NCI-H460 (cell line): ENCODE measurements around the gene PRDM15. TPM values are rescaled to one million over a fixed set of nuclear protein-coding genes. Genes with fewer than 3 reads are reported as not detected.

ENCODE experiments used
- DNase-seq: peaks from one replicate; pipeline ENCODE4 v3.0.0-alpha.2; 2016; ENCODE audit warnings: low read depth; ENCODE audit errors: extremely low read depth
- total RNA-seq: library from RNA; depleted of rRNA; stranded (reverse); fragments of >200 nt; shearing (Covaris generic); gene quantifications from 2 replicates; pipeline ENCODE4 v1.2.3, GENCODE V29; 2014

Gene PRDM15
- total RNA-seq, 1 experiment from 2014 or later, result 4.3 TPM

DNA sequence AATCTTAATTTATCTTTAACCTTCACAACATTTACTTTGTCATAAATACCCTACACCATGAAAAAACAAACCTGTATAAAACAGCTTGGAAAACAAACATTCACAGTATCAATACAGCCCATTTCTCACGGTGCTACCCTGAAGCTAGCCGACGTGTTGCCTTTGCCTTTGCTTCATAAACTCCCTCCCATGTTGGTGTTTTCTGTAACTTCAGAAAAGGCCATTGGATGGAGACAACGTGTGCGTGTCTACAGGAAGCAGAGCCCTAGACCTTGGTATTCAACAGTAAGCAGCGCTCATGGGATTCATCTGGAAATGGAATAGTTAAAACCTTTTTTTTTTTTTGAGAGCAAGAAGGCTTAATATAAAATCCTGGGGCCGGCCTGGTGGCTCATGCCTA lies 7.2 kb upstream of the PRDM15 start:
- no peak for DNase-seq

DNA sequence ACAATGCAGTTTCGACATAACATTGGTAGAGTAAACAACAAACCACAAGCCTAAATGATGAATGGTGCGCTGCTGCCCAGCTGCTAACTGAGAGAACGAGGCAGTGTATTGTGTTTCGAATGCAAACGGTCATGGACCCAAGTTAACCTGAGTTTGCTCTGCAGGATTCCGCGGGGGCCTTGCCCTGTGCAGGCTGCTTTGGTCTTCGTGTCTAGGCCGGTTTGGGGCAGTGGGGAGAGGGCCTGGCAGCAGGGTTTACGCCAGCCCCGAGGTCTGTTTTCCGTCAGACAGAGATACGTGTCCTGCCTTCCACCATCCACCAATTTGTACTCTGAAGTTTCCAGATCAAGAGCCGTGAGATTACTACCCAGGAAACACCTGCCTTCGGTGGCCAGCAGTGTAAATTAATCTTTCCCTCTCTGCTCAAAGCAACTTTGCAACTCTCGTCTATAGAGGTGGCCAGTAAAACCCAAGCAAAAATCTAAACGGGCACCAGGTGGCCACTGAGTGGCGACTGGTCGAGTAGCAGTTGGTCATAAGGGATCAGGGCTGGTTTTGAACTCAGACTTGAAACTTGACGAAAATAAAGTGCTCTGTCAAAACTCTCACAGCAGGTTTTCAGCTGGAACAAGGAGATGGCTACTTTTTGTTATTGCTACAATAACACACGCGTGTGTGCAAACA lies 6.3 kb upstream of the PRDM15 start:
- DNase-seq, result no peak

DNA sequence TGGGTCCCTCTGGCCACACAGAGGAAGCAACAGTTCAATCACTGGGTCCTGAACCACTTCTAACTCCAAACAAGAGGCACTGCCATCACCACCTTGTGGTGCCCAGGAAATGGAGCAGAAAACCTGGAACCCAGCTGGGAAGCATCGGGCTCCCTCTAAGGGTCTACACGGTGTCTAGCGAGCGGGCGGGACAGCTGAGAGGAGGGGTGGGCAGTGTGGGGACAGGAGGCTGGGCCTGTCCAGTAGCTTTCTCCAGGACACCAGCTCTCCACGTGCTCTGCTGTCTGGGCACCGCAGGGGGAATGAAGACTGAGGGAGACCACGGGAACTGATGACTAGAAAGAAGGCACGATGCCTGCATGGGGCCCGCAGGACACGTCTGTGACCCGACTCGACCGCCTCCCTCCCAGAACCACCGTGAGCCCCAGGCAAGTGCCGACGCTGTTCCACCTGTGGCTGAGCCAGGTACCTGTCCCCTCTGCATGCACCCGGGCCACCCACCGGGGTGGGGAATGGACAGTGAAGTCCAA lies 5.4 kb upstream of the PRDM15 start:
- no peak for DNase-seq

DNA sequence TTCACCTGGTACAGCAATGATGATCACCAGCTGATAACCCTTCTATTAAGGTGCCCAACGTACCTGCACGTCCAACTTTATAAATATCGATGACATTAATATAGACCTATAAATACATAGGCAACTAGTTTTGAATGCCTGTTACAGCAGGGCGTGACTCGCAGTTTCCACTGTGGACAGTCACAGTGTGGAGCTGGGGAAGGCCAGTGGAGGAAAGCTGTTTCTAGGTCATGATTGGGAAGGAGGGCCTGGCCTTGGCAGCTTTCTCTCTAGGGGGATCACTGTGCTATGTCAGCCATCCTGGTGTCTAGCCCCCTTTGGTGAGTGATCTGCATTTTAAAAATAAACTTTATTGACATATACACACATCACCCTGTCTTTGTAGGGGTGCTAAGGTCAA lies 4.4 kb upstream of the PRDM15 start:
- DNase-seq, result no peak

DNA sequence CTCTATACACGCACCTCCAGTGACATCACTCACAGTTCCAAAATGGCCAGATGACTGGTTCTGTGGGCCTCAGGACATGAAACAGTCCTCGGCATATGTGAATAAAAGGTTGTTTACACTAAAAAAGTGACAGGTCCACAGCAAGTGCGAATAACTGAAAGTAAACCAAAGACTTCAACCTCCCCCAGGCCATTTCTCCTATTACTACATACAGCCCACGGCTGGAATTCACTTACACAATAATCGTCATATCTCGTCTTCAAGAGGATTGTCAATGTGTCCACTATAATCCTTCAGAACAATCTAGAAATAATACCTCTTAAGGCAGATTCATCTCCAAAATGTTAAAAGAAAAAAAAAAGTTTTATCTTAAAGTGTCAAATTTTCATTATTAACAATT lies 1.9 kb upstream of the PRDM15 start:
- DNase-seq, result no peak

DNA sequence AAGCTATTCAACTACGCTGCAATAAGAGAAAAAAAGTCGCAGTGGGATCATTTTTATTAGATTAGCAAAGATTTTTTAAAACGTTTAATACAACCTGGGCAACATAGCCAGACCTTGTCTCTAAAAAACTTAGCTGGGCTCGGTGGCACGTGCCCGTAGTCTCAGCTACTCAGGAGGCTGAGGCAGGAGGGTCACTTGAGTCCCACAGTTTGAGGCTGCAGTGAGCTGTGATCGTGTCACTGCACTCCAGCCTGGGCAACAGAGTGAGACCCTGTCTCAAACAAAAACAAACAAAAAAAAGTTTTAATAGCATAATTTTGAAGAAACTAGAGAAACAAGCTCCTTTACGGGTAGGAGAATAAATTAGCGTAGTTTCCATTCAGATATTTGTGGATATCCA lies 1.0 kb upstream of the PRDM15 start:
- DNase-seq, result no peak

DNA sequence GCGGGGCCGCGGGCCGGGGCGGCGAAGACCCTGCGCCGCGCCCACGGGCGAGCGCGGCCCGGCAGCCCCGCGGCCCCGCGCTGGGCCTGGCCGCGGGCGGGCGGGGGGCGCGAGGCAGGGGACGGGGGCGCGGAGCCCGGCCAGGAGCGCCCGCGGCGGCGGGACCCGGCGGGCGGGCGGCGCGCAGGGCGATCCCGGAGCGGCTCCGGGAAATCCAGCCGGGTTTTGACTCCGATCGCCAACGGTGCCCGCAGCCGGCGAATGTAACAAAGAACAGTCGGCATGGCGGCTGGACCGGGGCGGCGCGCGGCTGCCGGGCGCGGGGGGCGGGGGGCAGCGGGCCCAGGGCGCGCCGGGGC lies 334 bp downstream of the PRDM15 start:
- DNase-seq, result peak; percentile 60

DNA sequence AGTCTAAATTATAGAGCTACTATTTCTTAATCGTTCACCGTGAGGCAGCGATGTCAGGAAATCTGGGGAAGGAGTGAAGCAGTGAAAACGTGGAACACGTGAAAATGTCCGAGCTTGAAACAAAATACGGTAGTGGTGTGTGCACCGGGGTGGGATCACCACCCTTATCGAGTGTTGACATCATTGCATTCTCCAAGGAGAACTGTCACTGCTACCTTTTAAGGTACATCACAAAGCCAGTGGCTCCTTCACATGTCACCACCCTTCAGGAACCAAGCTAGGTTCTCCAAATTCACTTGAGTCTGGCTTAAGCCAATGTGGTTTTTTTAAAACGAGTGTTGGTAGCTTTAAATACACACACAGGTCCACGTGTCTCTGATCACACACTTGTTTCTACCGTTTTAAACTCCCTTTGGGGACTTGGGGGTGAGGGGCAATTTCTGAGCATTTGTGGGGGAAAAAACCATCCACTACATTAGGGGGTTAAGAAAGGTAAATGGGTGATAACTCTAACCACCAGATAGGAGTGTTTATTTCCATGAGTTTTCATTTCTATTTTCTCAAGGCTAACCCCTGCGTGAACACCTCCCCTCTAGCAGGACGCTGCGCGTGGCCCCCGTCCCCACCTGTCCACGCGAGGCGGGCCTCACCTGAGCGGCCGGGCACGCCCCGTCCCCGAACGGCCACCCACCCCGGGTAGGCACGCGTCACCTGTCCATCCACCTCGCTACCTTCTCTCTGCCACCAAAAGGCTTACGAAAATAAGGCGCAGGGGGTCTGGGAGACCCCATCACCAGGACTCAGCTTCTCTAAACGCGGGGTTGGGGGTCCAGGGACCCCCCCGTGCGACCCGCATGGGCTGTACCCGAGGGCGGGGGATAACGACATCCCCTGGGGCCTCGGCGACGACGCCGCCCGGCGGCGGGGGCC lies 978 bp downstream of the PRDM15 start:
- DNase-seq, result no peak

DNA sequence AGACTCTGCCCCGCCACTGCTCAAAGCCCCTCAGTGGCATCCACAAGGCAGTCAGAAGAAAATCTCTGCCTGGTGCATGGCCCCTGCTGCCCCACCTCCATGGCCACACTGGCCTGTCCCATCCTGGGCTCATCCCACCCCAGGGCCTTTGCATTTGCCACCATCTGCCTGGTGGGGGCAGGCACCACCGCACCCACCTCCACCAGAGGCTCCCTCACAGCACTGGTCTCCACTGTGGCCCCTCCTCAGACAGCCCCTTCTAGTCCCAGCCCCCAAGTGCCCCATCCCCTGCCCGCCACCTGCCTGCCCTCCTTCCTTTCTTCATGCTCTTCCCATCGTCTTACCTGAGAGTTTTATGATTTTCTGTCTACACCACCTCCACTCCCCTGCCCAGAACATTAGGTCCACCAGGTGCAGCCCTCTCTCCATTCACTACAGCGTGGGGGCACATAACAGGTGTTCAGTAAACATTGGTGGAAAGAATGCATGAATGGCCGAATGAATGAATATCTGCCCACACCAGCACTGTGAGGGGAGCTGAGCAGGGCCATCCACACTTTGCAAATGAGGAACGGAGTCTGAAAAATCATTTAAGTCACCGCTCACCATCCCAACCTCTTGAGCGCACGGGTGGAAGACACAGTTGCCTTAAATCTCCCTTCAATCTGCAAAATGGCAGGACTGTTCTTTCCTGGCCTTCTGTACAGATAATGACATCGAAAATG lies 2.1 kb downstream of the PRDM15 start:
- no peak for DNase-seq

DNA sequence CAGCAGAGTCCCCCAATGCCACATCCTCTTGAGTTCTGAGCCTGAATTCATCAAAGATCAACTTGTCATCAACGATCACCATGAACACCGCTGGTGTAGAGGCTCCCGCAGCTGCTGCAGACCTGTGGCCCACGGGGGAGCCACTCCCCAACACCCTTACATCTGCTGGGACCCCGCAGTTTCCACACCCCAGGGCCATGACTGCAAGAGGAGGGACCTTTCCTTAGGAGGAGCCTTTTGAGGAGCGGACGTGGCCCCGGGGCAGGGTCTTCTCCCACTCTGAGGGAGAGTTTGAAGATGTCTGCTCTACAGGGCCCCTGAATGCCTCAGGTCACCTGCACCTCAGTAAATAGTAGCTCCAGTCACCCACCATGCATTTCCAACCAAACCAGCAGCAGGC lies 2.7 kb downstream of the PRDM15 start:
- DNase-seq, result no peak

DNA sequence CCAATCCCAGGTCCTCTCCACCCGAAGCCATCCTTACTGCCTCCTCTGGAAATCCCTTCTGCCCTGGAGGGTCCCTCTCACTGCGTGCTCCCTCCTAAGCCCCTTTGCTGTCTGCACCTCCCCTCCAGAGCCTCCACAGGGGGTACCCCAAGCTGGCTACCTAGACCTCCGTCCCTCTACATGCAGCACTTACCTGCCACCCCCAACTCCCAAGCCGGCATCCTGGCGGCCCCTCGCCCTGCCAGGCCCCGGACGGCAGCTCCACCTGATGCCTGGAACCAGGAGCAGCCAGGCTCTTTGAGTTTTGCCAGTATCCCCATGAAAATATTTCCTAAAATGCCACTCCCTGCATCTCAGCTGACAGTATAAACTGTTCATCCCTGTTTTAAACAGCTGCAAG lies 4.1 kb downstream of the PRDM15 start:
- no peak for DNase-seq

DNA sequence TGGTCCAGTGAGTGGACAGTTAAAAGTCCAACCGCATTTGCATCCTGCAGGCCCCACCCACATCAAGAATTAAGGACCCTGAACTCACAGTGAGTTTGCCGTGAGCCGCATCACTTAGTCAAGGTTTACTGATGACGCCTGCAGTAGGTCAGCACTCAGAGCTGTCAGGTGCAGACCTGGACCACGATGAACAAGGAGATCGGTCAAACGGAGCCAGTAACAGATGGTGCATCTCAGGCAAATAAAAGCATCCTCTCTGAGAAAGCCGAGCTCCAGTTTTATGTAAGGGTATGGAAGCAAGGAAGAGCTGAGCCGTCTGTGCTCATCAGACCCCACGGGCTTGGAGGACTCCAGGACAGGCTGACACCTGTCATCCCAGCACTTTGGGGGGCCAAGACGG lies 4.5 kb downstream of the PRDM15 start:
- DNase-seq, result no peak

DNA sequence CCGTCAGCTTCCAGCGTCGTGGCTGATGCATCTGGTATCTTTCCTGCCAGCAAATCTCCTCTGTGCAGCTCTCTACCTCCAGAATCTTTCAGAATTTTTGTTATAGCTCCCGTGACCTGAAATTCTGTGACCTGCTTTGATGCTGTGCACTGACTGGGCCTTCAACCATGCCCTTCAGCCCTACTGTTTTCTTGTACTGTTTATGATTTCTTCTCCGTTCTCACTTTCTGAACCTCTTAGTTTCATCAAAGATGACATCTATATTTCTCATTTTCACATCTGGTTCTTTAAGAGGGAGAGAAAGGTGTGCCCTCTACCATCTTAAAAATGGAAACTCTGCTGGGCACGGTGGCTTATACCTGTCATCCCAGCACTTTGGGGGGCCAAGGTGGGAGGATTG lies 5.7 kb downstream of the PRDM15 start:
- no peak for DNase-seq

DNA sequence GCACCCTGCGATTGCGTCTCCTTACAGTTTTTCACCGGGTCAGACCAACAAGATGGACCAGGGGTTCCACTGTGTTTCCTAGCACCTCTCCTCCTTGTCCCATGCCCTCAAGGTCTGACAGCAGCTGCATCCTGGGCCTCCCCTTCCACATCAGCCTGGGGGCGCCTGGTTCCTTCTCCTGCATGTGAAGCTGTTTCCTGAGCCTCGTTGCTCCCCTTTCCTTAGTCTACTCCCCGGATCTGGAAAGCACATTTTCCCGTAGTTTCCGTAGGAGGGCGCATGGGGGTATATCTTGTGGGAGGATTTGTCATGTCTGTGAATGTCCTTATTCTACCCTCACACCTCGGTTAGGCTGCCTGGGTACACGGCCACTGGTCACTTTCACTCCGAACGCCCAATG lies 6.1 kb downstream of the PRDM15 start:
- DNase-seq, result no peak

DNA sequence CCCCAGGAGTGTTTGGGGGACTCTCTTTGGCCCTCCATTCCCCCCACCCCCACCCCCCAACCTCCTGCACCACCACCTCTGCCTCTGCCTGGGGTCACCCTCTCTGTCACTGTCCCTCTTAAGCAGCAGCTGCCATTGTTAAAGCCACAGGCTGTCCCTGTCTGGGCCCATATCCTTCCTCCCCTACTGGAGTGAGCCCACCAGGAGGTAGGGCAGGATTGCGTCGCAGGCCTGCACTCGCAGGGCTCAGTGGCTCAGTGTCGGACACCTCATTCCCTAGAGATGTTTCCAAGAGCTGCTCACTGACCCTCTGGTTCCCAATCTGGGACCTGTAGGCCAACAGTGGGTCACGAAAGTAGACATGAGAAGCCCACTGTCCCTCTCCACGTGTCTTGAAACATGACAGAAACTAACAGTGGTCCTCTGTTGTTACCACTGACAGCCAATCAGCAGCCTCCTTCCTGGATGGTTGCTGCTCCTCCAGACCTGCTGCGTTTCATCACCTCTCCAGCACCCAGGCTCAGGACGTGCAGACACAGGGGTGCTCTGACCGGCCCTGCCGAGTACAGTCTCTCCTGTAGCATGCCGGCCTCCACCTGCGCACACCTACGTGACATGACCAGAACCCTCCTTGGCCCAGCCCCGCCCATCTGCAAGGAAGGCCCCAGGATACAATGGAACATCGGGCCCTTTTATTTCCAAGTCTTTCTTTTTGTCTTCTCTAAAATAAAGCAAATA lies 7.7 kb downstream of the PRDM15 start:
- DNase-seq, result no peak

DNA sequence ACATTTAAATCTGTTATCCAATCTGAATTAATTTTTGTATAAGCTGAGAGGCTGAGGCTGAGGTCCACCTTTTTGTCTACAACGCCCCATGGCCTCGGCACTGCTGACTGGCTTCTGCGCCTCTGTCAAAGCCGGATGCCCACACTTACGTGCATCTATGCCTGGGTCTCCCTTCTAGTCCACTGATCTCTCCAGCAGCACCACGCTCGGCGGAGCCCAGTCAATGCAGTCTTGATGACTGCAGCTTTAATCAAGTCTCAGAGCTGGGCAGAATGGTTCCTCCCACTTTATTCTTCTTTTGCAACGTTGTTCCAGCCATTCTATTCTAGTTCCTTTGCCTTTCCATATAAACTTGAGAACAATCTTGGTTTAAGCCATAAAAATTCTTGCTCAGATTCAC lies 9.4 kb downstream of the PRDM15 start:
- DNase-seq, result no peak

DNA sequence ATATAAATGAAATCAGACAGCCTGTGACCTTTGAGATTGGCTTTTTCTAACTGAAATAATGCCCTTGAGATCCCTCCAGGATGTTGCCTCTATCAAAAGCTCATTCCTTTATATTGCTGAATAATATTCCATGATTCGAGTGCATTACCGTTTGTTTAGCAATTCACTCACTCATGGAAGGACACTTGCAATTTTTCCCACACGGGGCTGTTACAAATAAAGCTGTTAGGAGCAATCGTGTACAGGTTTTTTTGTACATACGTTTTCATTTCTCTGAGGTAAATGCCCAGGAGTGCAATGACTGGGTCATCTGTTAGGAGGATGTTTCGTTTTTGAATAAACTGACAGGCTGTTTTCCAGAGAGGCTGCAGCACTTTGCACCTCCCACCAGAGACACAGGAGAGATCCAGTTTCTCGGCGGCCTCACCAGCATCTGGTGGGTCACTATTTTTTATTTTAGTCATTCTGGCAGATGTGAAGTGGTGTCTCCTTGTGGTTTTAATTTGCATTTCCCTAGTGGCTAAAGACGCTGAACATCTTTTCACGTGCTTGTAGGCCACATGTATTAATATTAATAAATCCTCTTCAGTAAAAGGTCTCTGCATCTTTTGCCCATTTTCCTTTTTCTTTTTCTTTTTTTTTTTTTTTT lies 11.0 kb downstream of the PRDM15 start:
- no peak for DNase-seq

DNA sequence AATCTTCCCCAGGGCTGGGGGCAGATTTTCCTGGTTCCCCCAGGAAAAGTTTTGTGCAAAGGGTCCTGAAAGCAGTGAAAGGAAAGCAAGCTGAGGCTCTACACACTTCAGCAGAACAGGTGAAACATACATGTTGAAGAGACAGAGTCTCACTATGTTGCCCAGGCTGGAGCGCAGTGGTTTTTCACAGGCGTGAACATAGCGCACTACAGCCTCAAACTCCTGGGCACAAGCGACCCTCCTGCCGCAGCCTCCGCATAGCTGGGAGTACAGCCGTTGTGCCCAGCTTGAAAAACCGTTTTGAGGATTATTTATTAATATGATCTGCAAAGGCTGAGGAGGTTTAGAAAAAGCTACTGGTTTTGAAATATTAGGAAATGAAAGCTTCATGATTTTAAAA lies 11.8 kb downstream of the PRDM15 start:
- DNase-seq, result no peak

DNA sequence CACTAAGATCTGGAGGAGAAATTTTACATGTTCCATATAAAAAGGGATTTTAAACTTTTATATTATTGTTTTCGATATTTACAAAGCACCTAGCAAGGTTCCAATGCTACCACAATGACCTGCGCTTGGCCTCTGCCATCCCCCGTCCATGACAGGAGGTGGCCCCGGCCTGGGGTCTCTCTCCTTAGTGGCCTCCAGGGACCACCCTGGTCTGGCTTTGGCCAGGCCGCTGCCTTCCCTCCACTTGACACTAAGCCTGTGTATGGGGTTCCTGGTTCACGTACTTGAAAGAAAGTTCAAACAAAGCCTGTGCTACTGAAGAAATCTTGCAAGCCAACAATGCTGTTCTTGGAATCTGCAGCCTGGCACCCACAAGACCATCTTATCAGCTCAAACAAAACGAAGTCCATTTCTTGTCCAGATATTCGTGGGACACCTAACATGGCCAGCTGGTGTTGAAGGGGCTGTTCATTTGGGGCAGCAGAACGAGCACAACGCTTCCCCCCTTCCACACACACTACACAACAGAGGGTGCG lies 12.8 kb downstream of the PRDM15 start:
- no peak for DNase-seq
